Stimulated activated CD4-positive, alpha-beta T cell treated with anti-CD3 and anti-CD28 coated beads, TNF-alpha, amount 100 ng/mL, for 4 hours (primary cell): ENCODE measurements around the gene CTU2.

Source experiments
- DNase-seq, 3 experiments: peaks; one replicate each; pipeline ENCODE4 v3.0.0-alpha.2; 2020; ENCODE audit warnings: low read depth in 3 of 3

The CTU2 gene

DNA sequence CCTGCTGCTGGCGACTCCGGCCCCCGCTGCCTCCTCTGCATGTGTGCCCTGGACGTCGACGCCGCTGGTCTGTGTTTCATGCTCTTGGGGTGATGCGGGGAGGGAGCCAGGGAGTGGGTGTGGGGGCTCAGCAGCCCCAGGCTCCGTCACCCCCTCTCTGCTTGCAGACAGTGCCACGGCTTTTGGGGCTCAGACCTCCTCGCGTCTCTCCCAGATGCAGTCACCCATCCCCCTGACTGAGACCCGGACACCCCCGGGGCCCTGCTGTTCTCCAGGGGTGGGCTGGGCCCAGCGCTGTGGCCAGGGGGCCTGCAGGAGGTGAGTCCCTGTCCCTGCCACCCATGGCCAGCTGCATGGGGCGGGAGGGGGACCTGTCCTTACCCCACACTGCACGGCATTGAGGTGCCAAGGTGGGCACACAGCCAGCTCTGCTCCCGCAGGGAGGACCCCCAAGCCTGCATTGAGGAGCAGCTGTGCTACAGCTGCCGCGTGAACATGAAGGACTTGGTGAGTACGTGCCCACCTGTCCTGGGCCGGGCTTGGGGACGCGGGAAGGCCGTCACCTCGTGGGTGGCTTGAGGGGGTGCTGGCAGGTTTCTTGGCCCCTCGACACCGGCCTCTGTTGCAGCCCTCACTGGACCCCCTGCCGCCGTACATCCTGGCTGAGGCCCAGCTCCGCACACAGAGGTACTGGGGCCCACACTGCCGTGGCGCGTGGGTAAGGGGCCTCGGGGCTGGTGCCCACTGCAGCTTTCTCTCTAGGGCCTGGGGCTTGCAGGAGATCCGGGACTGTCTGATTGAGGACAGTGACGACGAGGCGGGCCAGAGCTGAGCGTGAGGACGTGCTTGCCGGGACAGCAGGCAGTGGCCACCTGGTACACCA is 8.4 kb downstream of the CTU2 start:
- no peak for DNase-seq

DNA sequence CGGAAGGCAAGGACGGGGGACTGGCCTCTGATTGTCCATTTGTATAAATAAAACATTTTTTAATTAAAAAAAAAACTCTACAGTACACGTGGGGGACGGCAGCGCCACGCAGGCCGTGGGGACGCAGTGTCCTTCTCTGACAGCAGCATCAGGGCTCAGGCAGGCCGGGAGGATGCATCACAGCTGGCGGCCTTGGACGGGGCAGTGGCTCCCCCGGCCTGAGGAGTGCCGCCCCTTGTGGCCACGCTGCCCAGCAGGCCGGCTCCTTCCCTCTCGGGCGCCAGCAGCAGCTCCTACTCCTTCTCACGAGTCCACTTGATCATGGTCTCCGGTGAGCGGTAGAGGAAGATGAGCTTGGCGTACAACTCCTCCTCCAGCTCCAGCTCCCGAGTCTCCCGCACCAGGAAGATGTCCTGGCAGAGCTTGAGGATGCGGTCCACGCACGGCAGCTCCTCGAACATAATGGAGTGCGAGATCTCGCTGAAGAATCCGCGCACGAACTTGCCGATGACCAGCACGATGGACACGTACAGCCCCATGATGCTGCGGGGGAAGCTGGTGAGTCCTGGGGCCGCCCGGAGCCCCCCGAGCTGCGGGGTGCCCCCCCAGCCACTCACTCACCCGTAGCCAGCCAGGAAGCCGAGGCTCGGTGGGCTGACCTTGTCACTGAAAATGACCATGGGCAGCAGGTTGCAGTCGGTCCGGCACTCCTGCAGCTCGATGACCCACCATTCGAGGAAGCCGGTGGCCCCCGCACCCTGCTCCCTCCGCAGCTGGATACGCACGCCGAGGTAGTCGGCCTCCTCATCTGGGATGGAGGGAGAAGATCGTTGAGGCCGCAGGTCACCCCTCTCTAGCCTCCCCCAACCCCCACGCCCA is 9.2 kb downstream of the CTU2 start:
- DNase-seq = no peak

DNA sequence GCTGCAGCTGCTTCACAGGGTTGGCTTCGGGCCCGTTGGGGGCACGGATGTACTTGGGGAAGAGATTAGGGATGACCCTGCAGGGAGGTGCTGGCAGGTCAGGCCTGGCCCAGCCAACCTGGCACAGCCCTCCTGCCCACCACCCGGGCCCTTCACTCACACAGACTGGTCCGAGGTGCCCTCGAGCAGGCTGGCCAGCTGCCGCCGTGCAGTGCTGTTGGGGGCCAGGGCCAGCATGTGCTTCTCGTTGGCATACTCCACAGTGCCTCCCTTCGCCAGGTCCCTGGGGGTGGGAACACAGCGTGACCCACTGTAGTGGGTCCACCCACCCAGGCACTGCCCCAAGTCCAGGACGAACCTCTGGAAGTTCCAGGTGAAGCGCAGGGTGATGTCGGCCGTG is 9.9 kb downstream of the CTU2 start:
- DNase-seq = no peak

DNA sequence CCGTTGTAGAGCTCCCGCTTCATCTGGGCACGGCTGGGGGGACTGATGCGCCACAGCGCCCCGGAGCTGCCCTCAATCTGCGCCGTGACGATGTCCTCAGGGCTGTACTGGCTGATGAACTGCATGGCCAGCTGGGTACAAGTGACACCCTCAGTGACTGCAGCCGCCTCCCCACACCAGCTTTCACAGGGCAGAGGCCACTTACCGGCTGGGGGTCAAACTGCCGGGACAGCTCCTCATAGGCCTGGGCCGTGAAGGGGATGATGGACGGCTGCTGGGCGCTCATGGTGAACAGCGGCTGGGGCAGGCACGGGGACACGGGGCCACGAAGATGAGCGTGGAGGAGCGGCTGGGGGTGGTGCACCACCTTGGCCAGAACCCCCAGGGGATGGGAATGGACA is 10.3 kb downstream of the CTU2 start:
- no peak for DNase-seq

DNA sequence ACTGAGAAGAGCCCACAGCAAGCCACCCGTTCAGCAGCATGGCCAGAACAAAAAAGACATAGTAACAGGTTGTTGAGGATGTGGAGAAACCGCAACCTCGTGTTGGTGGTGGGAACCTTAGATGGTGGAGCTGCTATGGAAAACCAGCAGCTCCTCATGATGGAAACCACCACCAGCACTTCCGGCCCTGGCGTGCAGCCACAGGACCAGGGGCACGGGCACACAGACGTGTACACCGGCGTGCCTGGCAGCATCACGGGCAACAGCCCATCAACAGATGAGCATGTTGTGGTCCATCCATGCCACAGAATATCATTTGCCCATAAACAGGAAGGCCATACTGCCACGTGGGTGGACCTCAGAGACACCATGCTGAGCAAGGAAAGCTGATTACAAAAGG is 11.9 kb downstream of the CTU2 start:
- no peak for DNase-seq

DNA sequence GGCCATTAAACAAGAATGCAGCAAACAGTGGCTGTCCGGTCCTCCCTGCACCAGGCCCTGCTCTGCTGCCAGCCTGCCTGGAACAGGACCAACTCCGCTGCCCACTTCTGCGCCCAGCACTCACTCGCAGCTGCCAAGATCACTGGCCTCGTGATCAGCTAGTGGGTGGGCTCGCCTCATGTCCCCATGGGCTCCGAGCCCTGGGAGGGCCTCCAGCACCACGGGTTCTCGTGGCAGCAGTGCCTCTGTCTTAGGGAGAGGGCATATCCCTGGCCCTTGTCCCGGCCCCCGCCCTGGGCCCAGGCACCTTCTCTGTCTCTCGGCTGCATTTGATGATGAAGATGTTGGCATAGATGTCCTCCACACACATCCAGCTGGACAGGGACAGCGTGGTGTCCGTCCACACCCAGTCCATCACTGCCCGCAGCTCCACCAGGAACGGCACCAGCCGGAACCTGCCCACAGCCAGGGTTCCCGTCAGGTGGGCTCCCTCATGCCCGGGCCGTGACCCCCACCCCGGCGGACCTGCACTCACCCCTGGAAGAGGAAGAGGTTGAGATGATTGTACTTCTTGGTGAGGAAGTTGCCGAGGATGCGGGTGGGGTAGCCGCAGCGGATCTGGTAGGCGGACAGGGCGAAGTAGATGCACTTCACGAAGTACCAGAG is 13.1 kb downstream of the CTU2 start:
- no peak for DNase-seq

DNA sequence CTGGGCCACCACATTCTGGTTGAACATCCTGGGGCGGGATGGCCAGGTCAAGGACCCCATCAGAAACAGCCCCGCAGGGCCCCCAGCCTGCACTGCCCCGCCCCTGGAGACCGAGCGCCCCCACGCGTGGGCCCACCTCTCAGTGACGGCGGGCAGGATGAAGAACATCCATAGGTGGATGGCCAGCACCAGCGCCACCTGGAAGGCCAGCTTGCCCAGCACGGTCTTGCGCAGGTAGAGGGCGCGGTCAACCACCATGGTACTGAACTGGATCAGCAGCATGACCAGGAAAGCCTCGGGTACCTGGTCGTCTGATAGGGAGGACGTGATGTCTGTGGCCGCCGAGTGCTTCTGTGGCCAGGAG is 13.6 kb downstream of the CTU2 start:
- no peak for DNase-seq

DNA sequence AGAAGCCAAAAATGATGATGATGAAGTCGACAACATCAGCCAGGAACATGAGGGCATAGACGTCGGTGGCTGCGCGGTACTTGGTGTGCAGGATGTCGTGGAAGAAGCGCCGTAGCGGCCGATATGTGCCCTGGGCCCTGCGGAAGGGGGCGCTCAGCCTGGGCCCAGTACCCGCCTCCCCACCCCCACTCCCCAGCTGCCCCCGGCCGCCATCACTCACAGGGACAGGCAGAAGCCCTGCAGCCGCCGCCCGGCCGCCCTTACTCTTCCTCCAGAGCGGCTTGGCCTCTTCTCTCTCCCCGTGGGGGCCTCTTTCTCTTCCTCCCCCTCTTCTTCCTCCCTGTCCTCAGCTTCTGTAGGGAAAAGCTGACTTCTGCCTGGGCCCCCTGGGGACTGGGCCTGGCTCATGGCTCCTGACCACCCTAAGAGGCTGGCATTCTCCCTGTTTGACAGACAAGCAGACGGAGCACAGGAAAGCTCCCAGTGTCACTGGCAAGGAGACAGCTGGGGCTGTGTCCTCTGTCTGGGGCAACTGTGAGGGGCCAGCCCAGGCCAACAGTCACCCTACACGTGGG is 14.2 kb downstream of the CTU2 start:
- DNase-seq = no peak

DNA sequence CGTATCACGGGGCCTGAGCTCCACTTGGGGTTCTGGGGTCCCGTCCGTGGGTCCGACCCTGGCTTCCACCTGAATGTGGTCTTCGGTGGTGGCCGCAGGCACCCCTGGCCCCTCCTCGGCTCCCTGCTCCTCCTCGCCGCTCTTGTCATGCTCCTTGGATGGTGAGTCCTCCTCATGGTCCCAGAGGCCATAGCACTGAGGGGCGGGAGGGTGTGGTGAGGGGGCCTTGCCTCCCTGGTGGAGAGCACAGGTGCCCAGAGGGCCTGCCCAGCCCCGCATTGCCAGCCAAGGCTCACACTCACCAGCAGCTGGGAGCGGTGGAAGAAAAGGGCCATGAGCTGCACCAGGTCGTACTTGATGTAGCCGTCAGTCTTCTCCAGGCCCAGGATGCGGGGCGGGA is 14.9 kb downstream of the CTU2 start:
- no peak for DNase-seq

DNA sequence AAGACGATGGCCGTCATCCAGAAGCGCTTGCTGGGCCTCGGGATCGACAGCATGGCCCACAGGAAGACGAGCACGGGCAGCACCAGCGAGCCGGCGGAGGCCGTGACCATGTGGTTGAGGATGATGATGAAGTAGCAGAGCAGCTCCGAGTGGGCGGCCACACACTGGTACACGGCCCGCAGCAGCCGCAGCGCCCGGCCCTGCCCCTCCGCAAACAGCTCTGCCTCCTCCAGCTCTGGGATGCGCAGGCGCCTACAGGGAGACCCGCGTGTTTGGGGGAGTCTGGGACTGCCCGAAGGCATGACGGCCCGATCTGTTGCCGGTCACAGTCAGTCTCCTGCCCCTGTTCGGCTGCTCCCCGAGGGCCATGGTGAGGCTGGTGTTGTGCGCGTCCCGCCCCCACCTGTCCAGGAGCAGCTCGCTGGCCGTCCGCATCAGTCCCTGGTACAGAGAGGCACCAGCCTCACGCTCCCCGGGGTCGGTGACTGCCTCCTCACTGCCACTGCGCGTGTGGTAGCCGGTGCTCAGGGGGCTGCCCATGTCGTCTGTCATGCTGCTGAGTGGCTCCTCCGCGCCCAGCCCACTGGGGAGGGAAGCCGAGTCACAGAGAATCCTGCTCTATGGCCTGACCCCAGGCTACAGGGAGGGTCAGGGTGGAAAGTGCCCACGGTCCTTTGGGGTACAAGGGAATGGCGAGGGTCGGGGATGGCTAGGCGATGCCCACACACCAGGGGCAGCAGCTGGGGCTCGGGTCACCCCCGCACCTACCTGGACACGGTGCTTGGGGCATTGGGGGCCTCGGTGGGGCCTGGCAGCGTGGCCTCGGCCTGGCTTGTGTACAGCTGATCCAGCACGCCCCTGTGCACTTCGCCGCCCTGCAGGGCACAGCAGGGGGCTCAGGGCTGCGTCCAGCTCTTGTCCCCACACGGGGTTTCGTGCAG is 15.8 kb downstream of the CTU2 start:
- no peak for DNase-seq

DNA sequence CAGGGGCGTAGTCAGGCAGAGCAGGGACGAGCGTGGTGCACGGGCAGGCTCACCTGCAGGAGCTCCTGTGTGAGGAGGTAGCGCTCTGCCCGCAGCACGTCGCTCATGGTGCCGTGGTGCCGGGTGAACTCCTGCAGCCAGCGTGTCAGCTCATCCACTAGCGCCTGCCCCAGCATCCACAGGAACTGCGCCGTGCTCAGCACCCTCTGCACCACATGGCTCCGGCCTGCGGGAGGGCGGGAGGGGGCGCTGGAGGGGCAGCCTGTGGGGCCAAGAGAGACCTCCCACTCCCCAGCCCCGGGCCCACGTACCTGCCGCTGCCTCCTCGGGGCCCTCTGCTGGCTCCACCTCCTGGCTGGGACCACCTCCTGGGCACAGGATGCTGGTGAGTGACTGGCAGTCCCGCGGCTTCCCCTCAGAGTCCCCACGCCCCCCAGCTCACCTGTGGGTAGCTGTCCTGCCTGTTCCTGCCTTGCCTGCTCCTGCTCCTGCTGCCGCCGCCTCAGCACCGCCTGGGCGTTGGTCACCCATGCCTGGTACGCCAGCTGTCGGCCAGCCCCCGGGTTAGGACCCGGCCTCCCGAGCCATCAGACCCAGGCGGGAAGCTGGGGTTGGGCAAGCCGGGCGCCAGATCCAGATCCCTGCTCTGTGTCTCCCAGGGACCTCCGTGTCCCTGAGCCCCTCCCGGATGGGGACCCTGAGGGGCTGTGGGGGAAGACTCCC is 16.6 kb downstream of the CTU2 start:
- no peak for DNase-seq

DNA sequence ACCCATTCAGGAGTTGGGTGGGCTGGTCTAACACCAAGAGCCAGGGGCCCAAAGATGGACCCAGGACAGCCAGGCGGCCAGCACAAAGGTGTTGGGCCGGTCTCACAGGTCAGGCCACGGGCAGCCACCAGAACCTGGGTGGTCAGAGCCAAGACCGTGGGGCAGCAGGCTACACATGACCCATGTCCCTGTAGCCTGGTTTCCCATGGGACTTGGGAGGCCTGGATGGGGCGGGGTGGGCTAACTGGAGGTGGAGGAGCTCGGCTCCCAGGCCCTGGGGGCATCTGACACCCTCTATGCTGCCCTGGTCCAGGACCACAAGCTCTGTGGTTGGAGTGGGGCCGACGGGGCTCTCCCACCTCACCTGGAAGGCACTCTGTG is 17.2 kb downstream of the CTU2 start:
- DNase-seq = no peak

DNA sequence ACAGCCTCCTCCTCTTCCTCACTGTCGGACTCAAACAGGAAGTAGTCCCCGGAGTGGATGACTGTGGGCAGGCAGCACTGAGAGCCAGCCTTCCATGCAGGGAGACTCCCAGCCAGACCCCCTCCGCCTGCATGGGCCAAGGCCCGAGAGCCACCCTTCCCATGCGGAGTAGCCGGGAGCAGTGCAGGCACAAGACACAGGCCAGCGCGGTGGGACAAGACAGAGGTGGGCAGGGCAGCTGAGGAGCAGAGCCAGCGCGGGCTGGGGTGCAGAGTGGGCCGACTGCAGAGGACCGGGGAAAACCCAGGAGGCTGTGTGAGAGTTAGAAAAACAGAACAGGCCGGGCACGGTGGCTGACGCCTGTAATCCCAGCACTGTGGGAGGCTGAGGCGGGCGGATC is 17.6 kb downstream of the CTU2 start:
- no peak for DNase-seq

DNA sequence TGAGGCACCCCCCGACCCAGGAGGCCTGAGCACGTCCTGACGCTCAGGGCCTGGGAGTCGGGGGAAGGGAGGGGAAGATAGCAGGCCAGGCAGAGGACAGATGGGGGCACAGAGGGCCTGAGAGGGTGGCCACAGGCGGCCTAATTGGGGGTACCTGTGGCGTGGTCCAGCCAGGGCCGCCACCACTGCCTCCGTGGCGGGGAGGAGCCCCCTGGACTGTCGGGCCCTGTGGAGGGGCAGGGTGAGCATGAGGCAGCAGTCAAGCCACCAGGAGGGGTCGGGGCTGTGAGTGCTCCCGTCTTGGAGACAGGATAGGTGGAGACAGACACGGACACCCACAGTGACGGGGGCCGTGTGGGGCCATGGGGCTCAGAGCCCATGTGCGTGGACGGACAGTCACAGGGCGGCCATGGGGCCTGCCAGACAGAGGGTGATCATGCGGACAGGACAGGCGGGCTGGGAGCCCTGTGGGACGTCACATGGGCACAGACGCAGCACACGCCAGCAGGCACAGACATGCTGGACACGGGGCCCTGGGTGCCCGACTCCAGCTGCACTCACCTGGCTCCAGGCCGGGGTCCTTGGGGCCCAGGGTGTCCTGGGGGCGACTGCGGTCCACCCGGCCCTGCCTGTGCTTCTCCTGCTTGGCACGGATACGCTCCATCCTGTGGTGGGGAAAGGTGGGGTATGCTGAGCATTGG is 18.7 kb downstream of the CTU2 start:
- DNase-seq = no peak

DNA sequence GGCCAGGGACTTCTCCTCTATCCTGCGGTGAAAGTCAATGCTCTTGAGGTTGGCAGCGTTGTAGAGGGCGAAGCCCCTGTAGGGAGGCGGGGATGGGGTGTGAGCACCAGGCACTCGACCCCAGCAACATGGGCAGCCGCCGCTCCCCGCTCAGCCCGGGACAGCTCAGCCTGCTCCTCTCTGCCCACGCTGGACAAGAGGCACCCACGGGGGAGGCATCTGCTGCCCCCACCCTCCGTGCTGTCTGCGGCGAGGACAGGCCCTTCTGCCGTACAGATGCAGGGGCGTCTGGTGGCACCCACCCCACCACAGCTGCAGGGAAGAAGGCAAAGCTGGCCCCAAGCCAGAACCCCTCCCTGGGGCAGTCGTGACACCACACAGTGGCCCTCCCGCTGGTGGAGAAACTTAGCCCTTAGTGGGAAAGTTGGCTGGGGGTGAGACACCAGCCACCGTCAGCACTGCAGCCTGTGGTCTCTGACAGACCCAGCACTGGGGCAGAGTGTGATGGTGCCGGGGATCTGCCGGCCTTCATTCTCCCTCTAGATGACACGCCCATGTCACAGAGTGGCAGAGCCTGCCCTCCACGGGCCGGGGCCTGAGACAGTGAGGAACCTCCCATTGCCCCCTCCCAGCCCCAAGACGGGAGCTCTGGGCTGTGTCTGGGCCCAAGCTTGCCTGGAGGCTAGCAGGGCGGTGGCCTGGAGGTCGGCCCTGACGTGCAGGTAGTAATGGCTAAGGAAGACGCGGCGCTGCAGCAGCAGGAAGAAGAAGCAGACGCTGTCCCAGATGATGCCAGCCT is 19.5 kb downstream of the CTU2 start:
- DNase-seq = no peak

DNA sequence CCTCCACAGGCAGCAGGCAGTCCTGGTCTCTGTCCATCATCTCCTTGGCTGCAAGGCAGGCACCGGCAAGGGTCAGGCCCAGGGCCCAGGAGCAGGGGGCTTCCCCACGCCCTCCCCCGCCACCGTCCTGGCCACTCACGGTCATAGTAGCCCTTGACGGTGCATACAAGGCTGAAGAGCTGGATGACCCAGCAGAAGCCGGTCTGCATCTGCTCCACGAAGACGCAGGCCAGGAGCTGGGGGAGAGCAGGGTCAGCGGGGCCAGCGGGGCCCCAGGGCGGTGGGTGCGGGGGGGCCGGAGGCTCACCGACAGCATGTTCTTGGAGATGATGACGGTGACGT is 20.1 kb downstream of the CTU2 start:
- no peak for DNase-seq

DNA sequence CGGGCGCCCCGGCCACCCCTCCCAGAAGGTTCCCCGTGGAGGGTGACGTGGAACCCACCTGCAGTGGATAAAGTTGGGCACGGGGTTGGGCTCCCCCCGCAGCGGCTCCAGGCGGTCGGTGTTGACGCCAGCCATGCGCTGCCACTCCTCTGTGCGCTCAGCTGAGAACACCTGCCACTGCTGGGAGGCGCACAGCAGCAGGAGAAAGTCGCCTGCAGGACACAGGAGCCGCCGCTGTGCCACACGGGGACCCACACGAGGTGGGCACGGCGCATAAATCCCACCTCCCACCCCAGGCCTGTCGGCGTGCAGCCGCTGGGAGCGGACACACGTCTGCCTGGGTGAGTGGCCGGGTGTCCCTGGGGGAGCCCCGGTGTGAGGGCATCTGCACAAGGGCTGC is 20.7 kb downstream of the CTU2 start:
- DNase-seq = no peak

DNA sequence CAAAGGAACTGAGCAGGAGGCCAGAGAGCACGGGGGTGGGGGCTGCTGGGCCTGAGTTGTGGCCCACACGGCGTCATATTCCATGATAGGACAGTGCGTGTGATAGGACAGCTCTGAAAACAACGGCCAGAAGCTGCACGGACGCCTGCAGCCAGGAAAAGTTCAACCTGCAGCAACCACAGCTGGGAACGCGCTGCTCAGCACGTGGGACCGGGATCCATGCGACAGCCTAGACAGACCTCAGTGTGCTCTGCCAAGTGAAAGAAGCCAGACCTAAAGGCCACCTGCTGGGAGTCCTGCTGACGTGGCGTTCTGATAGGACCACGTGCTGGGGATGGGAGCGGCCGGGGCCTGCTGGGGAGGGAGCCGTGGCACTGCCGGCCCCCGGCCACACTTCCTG is 21.6 kb downstream of the CTU2 start:
- DNase-seq = no peak
